Activated T-cell treated with anti-CD3 and anti-CD28 coated beads, Interleukin-2, amount 50 U/mL, for 1 hour (primary cell): ENCODE results near the gene PHPT1.
A peak's percentile ranks its signal among the peaks of the same experiment; 100 is the strongest.

Experiments used
- DNase-seq: peaks from one replicate; pipeline ENCODE4 v3.0.0-alpha.2; 2020

PHPT1 gene

GRCh38 chr9:136849960-136850865 lies 1.0 kb downstream of the PHPT1 start:
- no peak for DNase-seq

GRCh38 chr9:136850866-136851775 lies 1.9 kb downstream of the PHPT1 start:
- DNase-seq = no peak

- no peak for DNase-seq
Measured at GRCh38 chr9:136851941-136852663, 2.9 kb downstream of the PHPT1 start, which contains the start of gene MAMDC4. Gene MAMDC4, plus strand, starts transcription at chr9:136852346. Its CDS starts 71 bp downstream, at chr9:136852417.

GRCh38 chr9:136852664-136853595 lies 3.7 kb downstream of the PHPT1 start:
- DNase-seq = no peak

GRCh38 chr9:136853596-136854112 lies 4.4 kb downstream of the PHPT1 start:
- DNase-seq = peak; percentile 15

GRCh38 chr9:136854113-136854841 lies 5.1 kb downstream of the PHPT1 start:
- DNase-seq = peak; percentile 17

GRCh38 chr9:136854842-136855460 lies 5.7 kb downstream of the PHPT1 start:
- DNase-seq = peak; percentile 12

GRCh38 chr9:136855461-136856078 lies 6.4 kb downstream of the PHPT1 start:
- peak; percentile 16 for DNase-seq

GRCh38 chr9:136856079-136856476 lies 6.9 kb downstream of the PHPT1 start:
- DNase-seq = peak; percentile 11

GRCh38 chr9:136856541-136857141 lies 7.4 kb downstream of the PHPT1 start:
- peak; percentile 19 for DNase-seq

- peak; percentile 17 for DNase-seq
Measured at GRCh38 chr9:136857166-136857565, 8.0 kb downstream of the PHPT1 start.

- peak; percentile 20 for DNase-seq
Measured at GRCh38 chr9:136857581-136858412, 8.6 kb downstream of the PHPT1 start.

- no peak for DNase-seq
Measured at GRCh38 chr9:136858452-136858843, 9.2 kb downstream of the PHPT1 start.

- peak; percentile 21 for DNase-seq
Measured at GRCh38 chr9:136858844-136859757, 9.9 kb downstream of the PHPT1 start.

- peak; percentile 17 for DNase-seq
Measured at GRCh38 chr9:136860529-136860928, 11.3 kb downstream of the PHPT1 start.

GRCh38 chr9:136860933-136861873 lies 12.0 kb downstream of the PHPT1 start:
- DNase-seq = peak; percentile 12
